ENCODE measurements around the gene LY6G6F. TPM values are rescaled to one million over a fixed set of nuclear protein-coding genes. Genes with fewer than 3 reads are reported as not detected.

The LY6G6F gene
- polyA plus RNA-seq, 4 donors = 0.33 to 1.0 (median 0.80) TPM

DNA sequence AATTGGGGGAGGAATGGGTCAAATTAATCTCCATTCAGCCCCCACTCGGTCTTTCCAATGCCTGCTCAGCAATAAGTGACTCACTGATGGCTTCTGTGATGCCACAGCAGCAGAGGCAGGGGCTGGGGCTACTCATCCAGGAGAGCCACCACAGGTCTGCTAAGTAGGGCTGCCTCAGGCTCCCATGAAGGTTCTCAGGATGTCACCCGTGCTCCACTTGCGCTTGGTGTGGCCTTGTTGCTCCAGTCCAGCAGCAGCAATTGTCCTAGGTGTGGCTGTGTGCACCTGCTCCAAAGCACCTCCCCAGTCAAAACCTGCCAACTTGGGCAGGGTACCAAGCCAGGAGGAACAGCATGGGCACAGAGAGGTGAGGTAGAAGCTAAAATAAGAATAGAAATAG, 15.5 kb downstream of the LY6G6F start:
- DNase-seq (ENCODE audit: low read depth in 4 of 4, low spot score in 3 of 4) = no peak

- no peak for DNase-seq (ENCODE audit: low read depth in 4 of 4, low spot score in 3 of 4)
These were observed 16.7 kb downstream of the LY6G6F start, which contains the start of gene MPIG6B for GRCh38 chr6:31723245-31723979. TSS of gene MPIG6B (plus strand) at chr6:31723373. CDS start at chr6:31723384, 11 bp downstream.

DNA sequence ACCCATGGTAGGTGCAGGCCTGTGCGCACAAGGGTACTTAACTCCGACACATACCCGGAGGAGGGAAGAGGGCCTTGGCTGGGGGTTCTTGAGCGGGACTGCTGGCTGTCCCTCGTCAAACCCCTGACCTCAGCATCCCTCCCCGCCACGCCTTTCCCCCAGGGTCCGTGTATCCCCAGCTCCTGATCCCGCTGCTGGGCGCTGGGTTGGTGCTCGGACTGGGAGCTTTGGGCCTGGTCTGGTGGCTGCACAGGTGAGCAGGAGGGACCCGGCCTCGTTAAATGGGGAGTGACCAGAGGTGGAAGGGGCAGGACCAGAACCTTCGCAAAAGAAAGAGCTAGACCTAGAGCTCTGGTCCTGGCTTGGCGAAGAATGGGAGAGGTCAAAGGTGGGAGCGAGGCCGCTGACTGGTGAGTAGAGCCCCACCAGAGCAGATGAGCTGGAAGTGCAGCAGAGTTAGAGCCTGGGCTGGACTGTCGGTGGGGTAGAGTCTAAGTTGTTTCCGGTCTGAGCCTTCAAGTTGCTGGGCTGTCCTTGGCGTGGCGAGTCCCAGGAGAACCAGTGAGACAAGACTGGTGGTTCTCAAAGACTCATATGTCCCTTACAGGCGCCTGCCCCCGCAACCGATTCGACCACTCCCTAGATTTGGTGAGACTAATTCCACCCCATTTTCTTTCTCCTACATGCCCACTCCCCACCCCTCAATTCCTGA, 17.5 kb downstream of the LY6G6F start:
- DNase-seq (ENCODE audit: low read depth in 4 of 4, low spot score in 3 of 4) = no peak

- no peak for DNase-seq (ENCODE audit: low read depth in 4 of 4, low spot score in 3 of 4)
These were observed 19.1 kb downstream of the LY6G6F start for GRCh38 chr6:31725502-31726350.

- DNase-seq (ENCODE audit: low read depth in 4 of 4, low spot score in 3 of 4) = no peak
These were observed 20.5 kb downstream of the LY6G6F start for GRCh38 chr6:31727034-31727716.

GRCh38 chr6:31727717-31728671, 21.3 kb downstream of the LY6G6F start:
- no peak for DNase-seq (ENCODE audit: low read depth in 4 of 4, low spot score in 3 of 4)

DNA sequence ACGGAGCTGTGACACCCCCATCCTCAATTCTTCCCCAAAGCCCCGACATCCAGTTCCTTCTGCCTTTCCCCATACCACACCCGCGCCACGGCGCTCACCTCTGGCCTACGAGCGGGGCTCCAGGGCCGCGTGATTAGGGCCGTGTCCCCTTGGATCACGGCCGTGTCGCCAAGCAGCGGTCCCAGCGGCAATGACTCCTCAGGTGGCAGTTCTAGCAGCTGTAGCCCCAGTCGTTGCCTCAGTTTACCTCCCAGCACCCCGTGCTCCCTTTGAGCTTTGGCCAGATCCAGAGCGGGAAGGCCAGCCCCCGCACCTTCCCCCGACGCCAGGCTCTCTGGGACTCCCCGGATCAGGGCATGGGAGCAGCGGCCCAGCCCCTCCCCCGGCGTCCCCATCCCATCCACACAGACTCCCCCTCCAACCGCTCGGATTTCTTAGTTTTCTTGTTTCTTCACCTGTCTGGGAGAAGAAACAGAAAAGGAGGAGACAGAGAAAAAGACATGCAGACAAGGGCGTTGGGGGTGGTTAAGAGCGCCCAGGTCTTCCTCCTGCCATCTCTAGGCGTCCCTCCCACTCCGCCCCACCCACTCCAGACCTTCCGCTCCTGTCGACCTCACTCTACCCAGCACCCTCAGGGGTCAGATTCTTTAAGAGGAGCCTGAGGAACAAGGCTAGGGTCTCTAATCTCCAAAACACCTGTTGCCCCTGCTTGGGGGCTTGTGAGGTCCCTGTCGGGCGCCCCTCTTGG, 22.3 kb downstream of the LY6G6F start, which contains the start of gene DDAH2:
TSS of gene DDAH2 (minus strand) at position 533 of the 748 bp plus-strand sequence. CDS start at position 395, 138 bp downstream.
- DNase-seq (ENCODE audit: low read depth in 4 of 4, low spot score in 3 of 4) = no peak

DNA sequence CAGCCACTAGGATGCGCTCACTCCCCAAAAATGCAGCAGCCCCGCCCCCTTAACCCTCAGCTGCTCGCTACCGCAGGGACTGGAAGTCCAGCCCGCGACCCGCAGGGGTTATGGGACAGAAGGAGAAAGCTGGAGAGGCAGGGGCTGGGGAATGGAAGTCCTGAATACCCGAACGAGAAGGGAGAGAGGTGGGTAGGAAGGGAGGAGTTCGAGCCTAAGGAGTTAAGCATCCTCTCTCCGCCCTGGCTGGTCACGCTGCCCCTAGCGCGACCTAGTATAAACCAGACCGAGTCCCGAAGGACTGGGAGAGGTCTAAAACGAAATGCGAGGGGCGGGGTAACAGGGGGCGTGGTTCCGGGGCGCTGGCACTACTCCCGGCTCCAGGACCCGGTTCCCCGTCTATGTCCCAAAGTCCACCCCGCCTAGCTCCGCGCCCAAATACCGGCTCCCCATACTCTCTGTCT, 22.9 kb downstream of the LY6G6F start:
- peak in 3 of 4 donors; percentile 87 to 91 (median 89) for DNase-seq (ENCODE audit: low read depth in 4 of 4, low spot score in 3 of 4)

- DNase-seq (ENCODE audit: low read depth in 4 of 4, low spot score in 3 of 4) = peak in 3 of 4 donors; percentile 85 to 88 (median 87)
These were observed 23.4 kb downstream of the LY6G6F start for GRCh38 chr6:31729979-31730630.

DNA sequence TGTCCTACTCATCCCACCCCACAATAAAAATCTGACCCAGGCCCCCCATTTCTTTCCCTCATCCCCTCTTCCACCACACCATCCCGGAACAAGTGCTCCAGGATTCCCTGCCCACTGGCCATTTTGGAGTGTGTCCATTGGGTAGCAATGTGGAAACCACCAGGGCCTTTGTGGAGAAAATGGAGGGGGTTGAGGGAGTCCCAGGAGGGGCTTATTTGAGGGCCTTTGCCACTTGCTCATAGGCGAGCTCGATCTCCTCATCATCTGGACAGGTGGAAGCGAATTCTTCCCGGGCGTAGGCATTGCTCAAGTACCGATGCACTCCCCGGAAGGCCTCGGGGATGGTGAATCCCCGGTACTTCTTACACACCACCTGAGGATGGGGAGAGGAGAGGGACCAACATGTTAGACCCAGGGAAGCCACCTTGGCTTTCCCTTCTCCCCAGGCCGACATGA, 24.0 kb downstream of the LY6G6F start:
- DNase-seq (ENCODE audit: low read depth in 4 of 4, low spot score in 3 of 4) = no peak

- DNase-seq (ENCODE audit: low read depth in 4 of 4, low spot score in 3 of 4) = no peak
These were observed 25.4 kb downstream of the LY6G6F start for GRCh38 chr6:31732029-31732428.

GRCh38 chr6:31733734-31734133, 27.1 kb downstream of the LY6G6F start:
- DNase-seq (ENCODE audit: low read depth in 4 of 4, low spot score in 3 of 4) = no peak

- DNase-seq (ENCODE audit: low read depth in 4 of 4, low spot score in 3 of 4) = no peak
These were observed 27.7 kb downstream of the LY6G6F start for GRCh38 chr6:31734247-31734820.

- DNase-seq (ENCODE audit: low read depth in 4 of 4, low spot score in 3 of 4) = peak in 1 of 4 donors; percentile 38
These were observed 28.2 kb downstream of the LY6G6F start for GRCh38 chr6:31734821-31735406.

- DNase-seq (ENCODE audit: low read depth in 4 of 4, low spot score in 3 of 4) = peak in 2 of 4 donors; percentile 65 to 69
These were observed 29.5 kb downstream of the LY6G6F start, which contains the start of gene CLIC1 for GRCh38 chr6:31736021-31736767. TSS of gene CLIC1 (minus strand) at chr6:31736530. CDS start at chr6:31736300, 230 bp downstream.

DNA sequence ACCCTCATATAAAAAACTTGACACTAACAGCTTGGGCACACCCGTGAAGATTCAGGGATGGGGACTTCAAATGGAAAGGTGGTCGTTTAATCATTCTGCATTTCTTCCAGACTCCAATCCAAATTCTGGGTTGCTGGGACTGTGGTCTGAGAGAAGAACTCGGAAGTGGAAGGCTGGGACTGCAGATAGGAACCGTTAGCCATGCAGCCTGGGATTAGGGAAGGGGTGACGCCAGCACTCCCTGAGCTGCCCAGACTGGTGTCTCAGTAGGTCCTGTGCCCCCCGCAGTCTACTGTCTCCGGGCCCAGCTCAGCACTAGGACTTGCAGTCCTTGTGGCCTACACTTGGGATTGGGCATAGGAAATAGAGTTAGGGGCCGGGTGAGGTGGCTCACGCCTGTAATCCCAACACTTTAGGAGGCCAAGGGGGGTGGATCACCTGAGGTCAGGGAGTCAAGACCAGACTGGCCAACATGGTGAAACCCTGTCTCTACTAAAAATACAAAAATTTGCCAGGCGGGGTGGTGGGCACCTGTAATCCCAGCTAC, 30.2 kb downstream of the LY6G6F start:
- no peak for DNase-seq (ENCODE audit: low read depth in 4 of 4, low spot score in 3 of 4)

Measured in right renal pelvis (tissue), 4 donors.